Neutrophil (primary cell): ENCODE data around the gene XBP1.
"Not testable (repeated sequence)": the region's sequence is repeated elsewhere in the genome, so short reads cannot be mapped to it uniquely, and the experiment has no call there.

ENCODE experiments used
- H3K27ac ChIP-seq: fragments of 200-600 bp; sonication (generic); 2 replicates; pipeline ENCODE4 v1.5.1; 2016; ENCODE audit warnings: mild to moderate bottlenecking, moderate library complexity
- H3K27me3 ChIP-seq: fragments of 200-600 bp; sonication (generic); 2 replicates; pipeline ENCODE4 v1.6.0; 2016; ENCODE audit warnings: mild to moderate bottlenecking
- H3K36me3 ChIP-seq: fragments of 200-600 bp; sonication (generic); 2 replicates; pipeline ENCODE4 v1.5.1; 2017
- H3K4me1 ChIP-seq, 2 experiments: fragments of 200-600 bp in 1 of 2; sonication (generic) in 1 of 2; 1 replicate in 1 of 2; 2 replicates in 1 of 2; pipeline versions ENCODE4 v1.5.1 to v1.6.1; 2013 to 2016; ENCODE audit warnings: low read depth in 1 of 2, low read length in 1 of 2, mild to moderate bottlenecking in 1 of 2, moderate library complexity in 1 of 2; ENCODE audit not compliant: control insufficient read depth in 1 of 2, insufficient read depth in 1 of 2
- H3K4me3 ChIP-seq, 2 experiments: fragments of 200-600 bp in 1 of 2; sonication (generic) in 1 of 2; 1 replicate in 1 of 2; 2 replicates in 1 of 2; pipeline ENCODE4 v1.5.1; 2013 to 2016; ENCODE audit warnings: low read depth in 1 of 2, low read length in 1 of 2, mild to moderate bottlenecking in 1 of 2, moderate library complexity in 1 of 2
- H3K9me3 ChIP-seq: fragments of 200-600 bp; sonication (generic); 2 replicates; pipeline ENCODE4 v1.5.1; 2016
- CTCF ChIP-seq: fragments of 200-600 bp; sonication (generic); IDR thresholded peaks from 2 replicates; pipeline ENCODE4 v1.5.1; 2016; ENCODE audit warnings: antibody characterized with exemption

XBP1 gene

GRCh38 chr22:28800308-28801041 lies at the start of gene XBP1:
XBP1 (minus strand) TSS chr22:28800569.
- H3K9me3 ChIP-seq, result no peaks in the 10 kb centered on the region
- H3K27ac ChIP-seq, result peak within 1 kb of the TSS; percentile 83
- TF ChIP-seq CTCF, result peak; percentile 51
- peak within 1 kb of the TSS; percentile 91 to 93 for H3K4me3 ChIP-seq
- H3K36me3 ChIP-seq, result peaks cover 11% of the 10 kb centered on the region
- H3K27me3 ChIP-seq, result no peaks in the 10 kb centered on the region
- peaks cover 41 to 47% of the 10 kb centered on the region in 2 experiments for H3K4me1 ChIP-seq

GRCh38 chr22:28846994-28847393 lies 46.6 kb upstream of the XBP1 start:
- Histone ChIP-seq H3K36me3 (no peaks in the 10 kb centered on the region), H3K27me3 (no peaks in the 10 kb centered on the region), H3K27ac (no peak overlapping the region), H3K9me3 (no peaks in the 10 kb centered on the region), H3K4me3 (no peak overlapping the region), H3K4me1 (peaks cover 4 to 9% of the 10 kb centered on the region in 2 experiments)
- no peak for TF ChIP-seq CTCF

GRCh38 chr22:28844277-28844676 lies 43.9 kb upstream of the XBP1 start:
- peak overlapping the region; percentile 67 for H3K27ac ChIP-seq
- H3K9me3 ChIP-seq, H3K36me3 ChIP-seq, H3K4me3 ChIP-seq, H3K27me3 ChIP-seq: not testable (repeated sequence)
- H3K4me1 ChIP-seq, result peaks cover 12 to 22% of the 10 kb centered on the region in 2 experiments

GRCh38 chr22:28843633-28844032 lies 43.3 kb upstream of the XBP1 start:
- TF ChIP-seq CTCF, result no peak
- Histone ChIP-seq H3K36me3 (no peaks in the 10 kb centered on the region), H3K27ac (peak overlapping the region; percentile 67), H3K4me3 (no peak overlapping the region), H3K9me3 (no peaks in the 10 kb centered on the region), H3K27me3 (no peaks in the 10 kb centered on the region), H3K4me1 (peaks cover 12 to 22% of the 10 kb centered on the region in 2 experiments)

- no peaks in the 10 kb centered on the region for H3K9me3 ChIP-seq
- peaks cover 12 to 22% of the 10 kb centered on the region in 2 experiments for H3K4me1 ChIP-seq
- H3K27me3 ChIP-seq, result no peaks in the 10 kb centered on the region
- no peak overlapping the region for H3K4me3 ChIP-seq
- no peak for TF ChIP-seq CTCF
- H3K27ac ChIP-seq, result no peak overlapping the region
- no peaks in the 10 kb centered on the region for H3K36me3 ChIP-seq
These were observed 40.7 kb upstream of the XBP1 start for GRCh38 chr22:28841111-28841510.

- no peak overlapping the region for H3K27ac ChIP-seq
- no peak overlapping the region for H3K4me3 ChIP-seq
- H3K4me1 ChIP-seq, result peaks cover 8 to 14% of the 10 kb centered on the region in 2 experiments
- H3K9me3 ChIP-seq, result no peaks in the 10 kb centered on the region
- no peaks in the 10 kb centered on the region for H3K36me3 ChIP-seq
- no peak for TF ChIP-seq CTCF
- H3K27me3 ChIP-seq, result no peaks in the 10 kb centered on the region
These were observed 38.6 kb upstream of the XBP1 start for GRCh38 chr22:28838971-28839370.
